ENCODE data around the gene HJURP. TPM values are rescaled to one million over a fixed set of nuclear protein-coding genes. Genes with fewer than 3 reads are reported as not detected.

HJURP gene
- total RNA-seq, 1 donor from 2014 or later: 1.5 TPM

DNA sequence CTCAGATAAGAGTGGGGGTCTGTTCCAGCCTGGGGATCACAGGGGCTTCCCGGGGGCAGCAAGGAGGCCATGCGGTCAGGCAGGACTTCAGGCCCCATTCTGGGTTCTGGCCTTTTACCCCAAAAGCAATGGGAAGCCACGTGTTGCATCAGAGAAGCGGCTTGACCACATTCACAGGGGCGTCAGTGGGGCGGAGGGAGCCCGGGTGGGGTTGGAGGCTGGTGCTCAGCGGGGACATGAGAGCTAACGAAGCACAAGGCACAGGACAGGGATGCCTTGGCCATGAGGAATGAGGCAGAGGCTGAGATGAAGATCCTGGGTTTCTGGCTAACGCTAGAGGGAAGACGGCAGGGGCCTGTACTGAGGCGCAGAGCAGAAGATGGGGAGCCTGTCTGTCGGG, 6.1 kb downstream of the HJURP start:
- no peak for TF ChIP-seq CTCF (IDR thresholded peaks at IDR 0.05)
- DNase-seq (no peak), ATAC-seq (no peak)
- intact Hi-C loops (cut with DNase I): no loop called here
- Histone ChIP-seq H3K36me3 (no peaks in the 10 kb centered on the region), H3K4me1 (no peaks in the 10 kb centered on the region), H3K27me3 (ENCODE audit: low read depth) (no peaks in the 10 kb centered on the region), H3K9me3 (no peaks in the 10 kb centered on the region), H3K4me3 (no peak overlapping the region), H3K27ac (no peak overlapping the region)

- DNase-seq (no peak), ATAC-seq (no peak)
- H3K27ac ChIP-seq: no peak overlapping the region
Measured at GRCh38 chr2:233847248-233847898, 7.0 kb downstream of the HJURP start.

DNA sequence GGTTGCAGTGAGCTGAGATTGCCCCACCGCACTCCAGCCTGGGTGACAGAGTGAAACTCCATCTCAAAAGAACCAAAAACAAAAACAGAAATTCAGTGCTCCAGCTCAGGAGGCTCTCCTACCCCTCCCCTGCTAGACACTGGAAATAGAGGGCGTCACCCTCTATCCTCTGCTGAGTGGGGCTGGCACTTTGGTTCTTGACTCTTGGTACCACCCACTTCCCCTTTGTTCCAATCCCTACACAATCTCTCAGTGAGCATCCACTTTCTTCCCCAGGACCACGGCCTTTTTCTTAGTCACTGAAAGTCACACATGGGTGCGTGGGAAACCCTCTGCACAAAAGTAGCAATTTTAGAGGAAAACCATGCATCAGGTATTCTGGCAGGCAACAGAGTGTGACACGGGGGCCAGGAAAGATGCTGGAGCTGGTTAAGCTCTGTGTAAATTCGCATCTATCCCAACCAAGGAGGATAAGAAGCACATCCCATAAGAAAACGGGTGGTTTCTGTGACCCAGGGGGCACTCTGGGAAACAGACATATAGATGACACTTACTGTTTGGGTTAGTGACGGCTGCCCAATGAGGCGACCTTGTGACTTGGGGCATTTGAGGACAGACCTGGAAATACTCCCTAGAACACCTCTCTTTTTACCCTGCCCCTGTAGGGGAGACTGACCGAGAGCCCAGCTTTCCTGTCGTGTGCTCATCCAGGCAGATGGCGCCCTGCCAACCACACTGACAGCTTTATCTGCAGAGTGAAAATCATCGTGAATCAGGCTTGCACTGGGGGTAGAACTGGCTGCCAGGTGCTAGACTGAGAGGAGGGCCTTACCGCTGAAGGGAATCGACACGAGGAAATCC, 7.7 kb downstream of the HJURP start:
- H3K9me3 ChIP-seq: no peaks in the 10 kb centered on the region
- no peaks in the 10 kb centered on the region for H3K4me1 ChIP-seq
- no peaks in the 10 kb centered on the region for H3K36me3 ChIP-seq
- ATAC-seq: no peak
- H3K27me3 ChIP-seq (ENCODE audit: low read depth): no peaks in the 10 kb centered on the region
- intact Hi-C loops (cut with DNase I): no loop called here
- no peak overlapping the region for H3K27ac ChIP-seq
- TF ChIP-seq CTCF (IDR thresholded peaks at IDR 0.05): no peak
- DNase-seq: no peak
- no peak overlapping the region for H3K4me3 ChIP-seq

More at GRCh38 chr2:233847248-233847898, 7.0 kb downstream of the HJURP start:
- intact Hi-C loops (cut with DNase I): no loop called here
- no peak overlapping the region for H3K4me3 ChIP-seq
- H3K9me3 ChIP-seq: no peaks in the 10 kb centered on the region
- no peaks in the 10 kb centered on the region for H3K27me3 ChIP-seq (ENCODE audit: low read depth)
- TF ChIP-seq CTCF (IDR thresholded peaks at IDR 0.05): no peak
- H3K4me1 ChIP-seq: no peaks in the 10 kb centered on the region
- no peaks in the 10 kb centered on the region for H3K36me3 ChIP-seq

DNA sequence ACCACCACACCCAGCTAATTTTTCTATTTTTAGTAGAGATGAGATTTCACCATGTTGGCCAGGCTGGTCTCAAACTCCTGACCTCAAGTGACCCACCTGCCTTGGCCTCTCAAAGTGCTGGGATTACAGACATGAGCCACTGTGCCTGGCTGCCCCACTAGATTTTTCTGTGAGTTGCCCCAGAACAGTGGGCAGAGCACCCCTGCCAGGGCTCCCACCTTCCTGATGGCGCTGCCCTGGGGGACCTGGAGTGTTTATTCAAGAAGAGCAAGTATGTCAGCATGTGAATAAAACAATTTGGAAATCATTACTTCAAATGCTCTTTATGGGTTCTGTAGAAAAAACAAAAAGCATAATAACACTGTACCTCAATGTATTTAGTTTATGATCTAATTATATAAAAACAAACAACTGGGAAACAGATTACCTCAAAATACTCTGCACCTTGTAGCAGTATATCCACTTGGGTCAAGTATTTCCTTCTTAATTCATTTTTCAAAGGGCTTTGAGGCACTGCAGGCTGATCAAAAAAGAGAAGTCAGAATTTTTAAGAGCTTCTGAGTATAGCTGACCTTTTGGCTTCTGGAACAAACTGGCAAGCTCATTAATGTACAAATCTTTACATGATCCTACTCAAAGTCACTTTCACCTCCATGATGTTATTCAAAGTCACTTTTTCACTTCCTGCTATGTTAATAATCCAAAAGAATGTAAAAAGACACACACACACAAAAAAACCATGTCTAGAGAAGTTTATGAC, 8.9 kb downstream of the HJURP start:
- DNase-seq (no peak), ATAC-seq (no peak)
- intact Hi-C loops (cut with DNase I): no loop called here
- Histone ChIP-seq H3K4me1 (no peaks in the 10 kb centered on the region), H3K4me3 (no peak overlapping the region), H3K9me3 (no peaks in the 10 kb centered on the region), H3K27ac (no peak overlapping the region), H3K27me3 (ENCODE audit: low read depth) (no peaks in the 10 kb centered on the region), H3K36me3 (no peaks in the 10 kb centered on the region)
- no peak for TF ChIP-seq CTCF (IDR thresholded peaks at IDR 0.05)

DNA sequence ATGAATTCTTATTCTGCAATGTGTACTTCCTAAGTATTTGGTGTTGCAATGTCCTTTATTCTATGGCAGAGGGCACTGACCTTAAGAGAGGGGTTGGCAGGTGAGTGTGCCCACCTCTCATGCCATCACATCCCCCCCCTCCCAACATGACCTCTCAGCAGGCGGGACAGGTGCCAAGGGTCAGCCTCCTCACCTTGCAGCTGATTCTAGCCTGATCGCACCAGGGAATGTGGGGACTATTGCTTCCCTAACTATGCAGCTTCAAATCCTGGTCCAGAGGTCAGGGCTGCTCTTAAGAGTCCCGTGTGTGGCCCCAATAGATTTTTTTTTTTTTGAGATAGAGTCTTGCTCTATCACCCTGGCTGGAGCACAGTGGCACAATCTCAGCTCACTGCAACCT, 9.5 kb downstream of the HJURP start:
- Histone ChIP-seq H3K27ac (no peak overlapping the region), H3K4me1 (no peaks in the 10 kb centered on the region), H3K9me3 (no peaks in the 10 kb centered on the region), H3K36me3 (no peaks in the 10 kb centered on the region), H3K27me3 (ENCODE audit: low read depth) (no peaks in the 10 kb centered on the region), H3K4me3 (no peak overlapping the region)
- ATAC-seq (no peak), DNase-seq (no peak)
- TF ChIP-seq CTCF (IDR thresholded peaks at IDR 0.05): no peak
- intact Hi-C loops (cut with DNase I): no loop called here
